Suppressor macrophage (primary cell): ENCODE data around the gene ANXA4.

Source experiments
- DNase-seq, 4 experiments: peaks; one replicate each; pipeline ENCODE4 v3.0.0-alpha.2; 2020 to 2022
- total RNA-seq, 17 experiments: gene quantifications; one replicate each; lab custom pipeline; 2026; ENCODE audit warnings: mixed read lengths in 6 of 17, inconsistent platforms in 3 of 17; lab: John Stamatoyannopoulos, UW

The ANXA4 gene
- total RNA-seq, result 66.6 to 173 (median 139) reads per million in 17 experiments

DNA sequence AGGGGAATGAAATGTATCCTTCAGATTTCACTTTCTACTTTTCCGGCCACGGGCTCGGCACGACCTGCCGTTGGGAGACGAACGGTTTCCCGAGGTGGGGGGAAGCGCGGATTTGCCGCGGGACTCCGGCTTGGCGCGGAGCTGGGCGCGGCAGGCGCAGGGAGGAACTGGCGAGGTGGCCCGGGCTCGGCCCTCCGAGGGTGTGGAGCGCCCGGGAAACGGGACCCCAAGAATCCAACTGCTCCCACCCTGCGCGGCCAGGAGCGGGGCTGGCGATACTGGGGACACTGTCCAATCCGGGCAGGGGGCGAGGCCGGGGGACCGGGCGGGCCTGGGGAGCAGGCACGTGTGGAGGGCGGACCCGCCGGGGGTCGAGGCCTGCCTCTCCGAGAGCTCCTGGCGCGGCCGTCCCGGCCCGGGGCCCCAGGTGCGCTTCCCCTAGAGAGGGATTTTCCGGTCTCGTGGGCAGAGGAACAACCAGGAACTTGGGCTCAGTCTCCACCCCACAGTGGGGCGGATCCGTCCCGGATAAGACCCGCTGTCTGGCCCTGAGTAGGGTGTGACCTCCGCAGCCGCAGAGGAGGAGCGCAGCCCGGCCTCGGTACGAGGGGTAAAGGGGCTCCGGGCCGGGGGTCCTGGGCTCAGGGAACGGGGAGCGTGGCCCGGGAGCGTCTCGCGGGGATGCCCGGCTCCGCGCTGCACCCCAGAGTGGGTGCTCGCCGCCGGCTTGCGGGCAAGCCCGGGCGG lies at the start of gene ANXA4:
TSS of gene ANXA4 (plus strand) at position 560 of the 747 bp plus-strand sequence. CDS start 39,432 bp downstream, outside the sequence.
- peak; percentile 68 to 91 (median 87) for DNase-seq

GRCh38 chr2:69692424-69692823 lies 49.5 kb upstream of the ANXA4 start:
- no peak for DNase-seq

GRCh38 chr2:69693059-69693774 lies 48.7 kb upstream of the ANXA4 start:
- peak; percentile 44 to 72 (median 64) for DNase-seq

DNA sequence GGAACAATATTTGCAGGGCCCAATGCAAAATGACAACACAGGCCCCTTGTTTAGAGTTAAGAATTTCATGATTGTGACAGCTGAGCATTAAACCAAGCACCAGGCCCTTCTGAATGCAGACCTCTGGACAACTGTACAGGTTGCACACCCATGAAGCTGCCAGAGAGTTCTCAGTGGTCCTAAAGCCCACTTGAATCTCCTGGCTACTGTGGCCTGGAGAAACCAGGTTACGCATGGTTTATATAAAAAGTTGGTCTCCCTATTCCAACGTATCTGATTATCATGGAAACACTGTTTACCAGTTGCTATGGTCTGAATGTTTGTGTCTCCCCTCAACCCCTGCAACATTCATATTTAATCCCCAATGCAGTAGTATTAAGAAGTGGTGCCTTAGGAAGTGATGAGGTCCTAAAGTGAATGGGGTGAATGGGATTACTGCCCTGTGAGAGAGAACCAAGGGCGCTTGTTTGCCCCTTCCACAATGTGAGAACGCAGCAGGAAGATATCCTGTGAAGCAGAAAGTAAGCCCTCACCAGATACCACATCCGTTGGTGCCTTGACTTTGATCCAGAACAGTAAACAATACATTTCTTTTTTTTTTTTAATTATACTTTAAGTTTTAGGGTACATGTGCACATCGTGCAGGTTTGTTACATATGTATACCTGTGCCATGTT lies 48.0 kb upstream of the ANXA4 start:
- DNase-seq, result no peak

GRCh38 chr2:69694894-69695849 lies 46.8 kb upstream of the ANXA4 start:
- DNase-seq, result peak; percentile 10 to 62 (median 58)

GRCh38 chr2:69695850-69696216 lies 46.1 kb upstream of the ANXA4 start:
- no peak for DNase-seq

- DNase-seq, result no peak
Measured at GRCh38 chr2:69700381-69700780, 41.6 kb upstream of the ANXA4 start.

DNA sequence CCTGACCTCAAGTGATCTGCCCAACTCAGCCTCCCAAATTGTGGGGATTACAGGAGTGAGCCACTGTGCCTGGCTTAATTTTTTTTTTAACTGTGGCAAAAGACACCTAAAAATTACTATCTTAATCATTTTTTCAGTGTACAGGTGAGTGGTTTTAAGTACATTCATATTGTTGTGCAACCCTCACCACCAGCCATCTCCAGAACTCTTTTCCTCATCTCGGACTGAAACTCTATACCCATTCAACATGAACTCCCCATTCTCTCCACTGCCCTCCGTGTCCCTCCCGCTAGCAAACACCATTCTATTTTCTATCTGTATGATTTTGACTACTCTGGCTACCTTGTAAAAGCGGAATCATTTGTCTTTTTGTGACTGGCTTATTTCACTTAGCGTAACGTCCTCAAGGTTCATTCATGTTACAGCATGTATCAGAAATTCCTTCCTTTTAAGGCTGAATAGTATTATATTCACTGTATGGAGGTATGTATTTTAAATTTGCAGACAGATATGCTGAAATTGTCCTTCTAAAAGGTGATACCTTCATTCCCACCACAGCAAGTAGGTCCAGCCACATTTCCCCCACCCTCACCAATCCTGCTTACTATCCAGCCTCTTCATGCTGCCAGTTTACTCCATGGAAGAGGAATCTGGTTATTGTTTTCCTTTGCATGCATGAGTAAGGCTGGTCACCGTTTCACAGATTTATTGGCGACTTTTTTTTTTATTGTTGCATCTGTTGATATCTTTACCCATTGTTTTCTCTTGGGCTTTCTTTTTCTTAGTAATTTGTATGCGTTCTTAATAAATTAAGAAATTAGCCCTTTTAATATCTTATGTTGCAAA lies 40.6 kb upstream of the ANXA4 start:
- no peak for DNase-seq

DNA sequence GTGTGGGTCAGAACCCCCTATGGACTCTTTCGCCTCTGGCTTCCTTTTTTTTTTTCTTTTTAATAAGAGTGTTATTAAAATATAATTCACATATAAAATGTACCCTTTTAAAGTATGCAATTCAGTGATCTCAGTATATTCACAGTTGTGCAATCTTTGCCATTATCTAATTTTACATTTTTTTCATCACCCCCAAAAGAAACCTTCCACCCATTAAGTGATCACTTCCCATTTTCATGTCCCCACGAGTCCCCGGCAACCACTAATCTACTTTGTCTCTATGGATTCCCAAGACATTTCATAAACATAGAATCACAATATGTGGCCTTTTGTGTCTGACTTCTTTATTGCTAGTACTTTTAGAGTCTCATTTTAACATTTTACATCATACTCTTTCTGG lies 38.7 kb upstream of the ANXA4 start:
- peak; percentile 56 to 84 (median 70) for DNase-seq

GRCh38 chr2:69704446-69704845 lies 37.5 kb upstream of the ANXA4 start:
- DNase-seq, result peak; percentile 29 to 74 (median 52)

- DNase-seq, result no peak
Measured at GRCh38 chr2:69709290-69709689, 32.6 kb upstream of the ANXA4 start.

DNA sequence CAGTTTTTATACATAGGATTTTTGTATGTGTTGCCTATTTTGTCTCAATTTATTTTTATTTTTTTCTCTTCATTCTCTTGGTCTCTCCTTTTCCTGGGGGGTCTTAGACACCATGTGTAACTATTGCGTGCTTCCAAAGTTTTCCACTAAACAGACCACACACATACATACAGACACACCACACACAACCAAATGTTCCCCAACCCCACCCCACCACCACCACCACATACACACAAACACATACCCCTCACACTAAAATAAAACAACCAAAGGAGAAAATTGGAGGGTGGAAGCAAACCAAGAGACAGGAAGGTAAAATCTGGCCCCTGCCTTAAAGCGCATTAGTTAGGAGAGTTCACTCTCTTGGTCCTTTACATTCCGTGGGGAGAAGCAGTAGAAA lies 30.0 kb upstream of the ANXA4 start:
- no peak for DNase-seq

- DNase-seq, result no peak
Measured at GRCh38 chr2:69714024-69714423, 27.9 kb upstream of the ANXA4 start.

DNA sequence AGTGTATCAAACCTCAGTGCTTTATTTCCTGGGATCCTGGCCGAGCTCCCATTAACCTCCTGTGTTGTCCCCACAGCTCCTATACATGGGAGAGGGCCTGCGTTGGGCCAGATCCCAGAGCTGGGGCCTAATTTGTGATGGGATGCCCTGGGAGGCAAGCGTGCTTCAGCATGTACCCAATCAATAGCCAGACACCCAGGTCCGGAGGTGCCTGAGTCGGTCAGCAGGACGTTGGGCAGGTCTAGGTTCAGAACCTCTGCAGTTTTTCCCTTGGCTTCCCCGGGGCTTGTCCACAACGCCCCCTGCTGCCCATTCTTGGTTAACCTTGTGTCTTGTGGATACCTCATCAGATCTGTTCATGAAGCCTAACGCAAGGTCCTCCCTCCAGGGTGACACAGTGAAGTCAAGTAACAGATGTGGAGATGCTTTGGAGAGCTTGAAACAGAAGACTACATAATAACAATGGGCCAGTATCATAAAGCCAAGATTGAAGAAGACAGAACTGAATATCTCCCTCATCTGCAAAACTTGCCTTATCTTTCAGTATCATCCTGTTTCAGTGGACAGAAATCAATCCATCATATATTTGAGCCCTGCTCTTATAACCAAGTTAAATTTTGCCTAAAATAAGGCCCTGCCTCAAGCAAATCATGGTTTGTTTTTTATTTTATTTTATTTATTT lies 27.3 kb upstream of the ANXA4 start:
- peak; percentile 90 to 95 (median 94) for DNase-seq

- no peak for DNase-seq
Measured at GRCh38 chr2:69715964-69716363, 26.0 kb upstream of the ANXA4 start.

- no peak for DNase-seq
Measured at GRCh38 chr2:69716555-69717120, 25.3 kb upstream of the ANXA4 start.

- DNase-seq, result no peak
Measured at GRCh38 chr2:69717186-69717585, 24.7 kb upstream of the ANXA4 start.

DNA sequence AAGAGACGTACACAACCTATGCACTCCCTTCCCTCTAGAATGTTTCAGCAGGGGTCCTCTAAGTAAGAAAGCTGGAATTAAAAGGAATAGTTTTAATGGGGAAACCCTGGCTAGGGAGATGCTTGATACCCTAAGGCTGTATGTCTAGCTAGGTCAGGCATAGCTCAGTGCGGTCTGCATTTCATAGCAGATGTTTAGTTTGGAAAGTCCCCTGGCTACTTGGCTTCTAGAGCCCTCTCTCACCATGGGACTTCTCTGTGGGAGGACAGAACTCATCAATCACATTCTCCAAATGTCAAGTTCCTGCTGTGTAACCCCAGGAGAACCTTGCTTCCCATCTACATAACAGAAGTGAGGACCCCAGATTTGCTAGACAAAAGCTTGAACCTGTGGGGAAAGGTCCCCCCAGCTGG lies 24.1 kb upstream of the ANXA4 start:
- DNase-seq, result peak; percentile 40 to 78 (median 66)

DNA sequence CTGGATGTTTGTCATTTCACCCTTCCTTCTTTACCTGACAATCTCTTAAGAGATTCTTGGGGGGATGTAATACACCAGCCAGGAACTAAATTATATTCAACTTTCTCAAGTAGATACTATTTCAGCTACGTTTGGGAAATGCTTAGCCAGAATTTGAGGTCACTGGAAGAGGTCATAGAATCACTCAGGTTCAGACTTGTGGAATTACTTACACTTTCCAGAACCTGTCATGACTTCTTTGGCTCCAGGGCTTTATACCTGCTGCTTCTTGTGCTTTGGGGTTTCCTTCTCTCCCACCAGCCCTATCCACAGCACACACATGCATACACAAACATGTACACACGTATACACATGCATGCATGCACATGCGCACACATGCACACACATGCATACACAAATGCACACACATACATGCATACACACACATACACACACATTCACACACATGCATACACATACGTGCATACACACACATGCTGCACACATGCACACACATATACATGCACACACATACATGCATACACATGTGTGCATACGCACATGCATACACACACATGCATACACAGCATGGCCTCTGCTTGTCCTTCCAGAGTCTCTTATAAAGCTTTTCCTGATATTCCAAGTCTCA lies 23.5 kb upstream of the ANXA4 start:
- no peak for DNase-seq

DNA sequence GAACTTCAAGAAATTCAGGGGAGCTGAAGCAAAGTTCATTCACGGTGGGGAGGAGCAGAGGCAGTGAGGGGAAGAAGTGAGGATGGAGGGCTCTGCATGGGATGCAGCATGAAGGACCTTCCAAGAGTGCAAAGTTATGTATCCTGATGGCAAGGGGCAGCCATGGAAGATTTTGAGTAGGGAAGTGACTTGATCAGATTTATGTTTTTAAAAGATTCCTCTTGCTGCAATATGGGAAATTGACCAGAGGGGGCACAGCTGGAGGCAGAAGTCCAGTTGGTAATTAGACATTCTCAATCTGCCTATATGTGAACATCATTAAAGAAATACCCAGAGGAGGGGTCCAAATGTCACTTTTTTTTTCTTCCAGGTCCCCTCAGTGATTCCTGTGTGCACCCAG lies 21.5 kb upstream of the ANXA4 start:
- peak in 3 of 4 experiments; percentile 34 to 49 (median 34) for DNase-seq
